Endodermal cell (in vitro differentiated cells): ENCODE measurements around the gene SELENOM. TPM values are rescaled to one million over a fixed set of nuclear protein-coding genes. Genes with fewer than 3 reads are reported as not detected.
A peak's percentile ranks its signal among the peaks of the same experiment; 100 is the strongest.

Source experiments
- DNase-seq: peaks from one replicate; pipeline ENCODE4 v3.0.0-alpha.2; 2017
- H3K27ac ChIP-seq: 2 replicates; pipeline ENCODE4 v1.5.1; 2013; ENCODE audit warnings: mild to moderate bottlenecking, low read depth, low read length, moderate library complexity
- H3K27me3 ChIP-seq: 2 replicates; pipeline ENCODE4 v1.6.1; 2013; ENCODE audit warnings: mild to moderate bottlenecking, low read length, moderate library complexity; ENCODE audit not compliant: insufficient read depth, control insufficient read depth, poor library complexity, severe bottlenecking
- H3K36me3 ChIP-seq: 2 replicates; pipeline ENCODE4 v1.7.0; 2013; ENCODE audit warnings: mild to moderate bottlenecking, low read length, moderate library complexity; ENCODE audit not compliant: control insufficient read depth, insufficient read depth
- H3K4me1 ChIP-seq: one replicate; pipeline ENCODE4 v1.7.0; 2013; ENCODE audit warnings: low read length; ENCODE audit not compliant: control insufficient read depth, insufficient read depth
- H3K4me3 ChIP-seq: 2 replicates; pipeline ENCODE4 v1.5.1; 2013; ENCODE audit warnings: mild to moderate bottlenecking, low read length, moderate library complexity
- H3K9ac ChIP-seq: 2 replicates; pipeline ENCODE4 v1.6.1; 2013; ENCODE audit warnings: mild to moderate bottlenecking, low read length, moderate library complexity; ENCODE audit not compliant: poor library complexity, severe bottlenecking; ENCODE audit errors: extremely low read depth
- H3K9me3 ChIP-seq: 2 replicates; pipeline ENCODE4 v1.6.1; 2013; ENCODE audit warnings: mild to moderate bottlenecking, low read length, moderate library complexity; ENCODE audit not compliant: control insufficient read depth
- H3K27ac Mint-ChIP-seq: 2 replicates; pipeline ENCODE4 v1.8.0; 2020; ENCODE audit warnings: mixed read lengths
- H3K27me3 Mint-ChIP-seq: 2 replicates; pipeline ENCODE4 v1.8.0; 2021; ENCODE audit warnings: mild to moderate bottlenecking, mixed read lengths; ENCODE audit not compliant: insufficient read depth
- H3K36me3 Mint-ChIP-seq: 2 replicates; pipeline ENCODE4 v1.8.0; 2020; ENCODE audit warnings: low read depth, mixed read lengths
- H3K4me1 Mint-ChIP-seq: 2 replicates; pipeline ENCODE4 v1.8.0; 2020; ENCODE audit warnings: mixed read lengths
- H3K4me3 Mint-ChIP-seq: 2 replicates; pipeline ENCODE4 v1.8.0; 2020; ENCODE audit warnings: mild to moderate bottlenecking, moderate library complexity, mixed read lengths
- H3K9me3 Mint-ChIP-seq: 2 replicates; pipeline ENCODE4 v1.8.0; 2020; ENCODE audit warnings: mild to moderate bottlenecking, mixed read lengths
- WGBS, 2 experiments: methylation state at CpG; one replicate each; pipeline versions ENCODE4 v1.1.5 to v1.1.7; 2013; ENCODE audit warnings: missing lambda C conversion rate in 2 of 2, mixed read lengths in 1 of 2; ENCODE audit not compliant: insufficient coverage in 1 of 2, insufficient read length in 1 of 2; 5-methylcytosine and 5-hydroxymethylcytosine counted together
- total RNA-seq, 2 donors: library from RNA; stranded (reverse); fragmentation: NEBNext Ultra II Directional in 1 of 2; extraction: Animal tissue kit (Norgen Biotek cat#: 25700) in 1 of 2; gene quantifications; 2 replicates in 1 of 2; 3 replicates in 1 of 2; pipeline ENCODE4 v1.2.1, GENCODE V29; 2021
- TF ChIP-seq, protein P1 (sequence below): fragments of 200-600 bp; sonication (generic); conservative IDR thresholded peaks from 2 replicates; pipeline ENCODE4 v1.5.0; 2021; ENCODE audit warnings: antibody characterized with exemption, mild to moderate bottlenecking

SELENOM gene
- total RNA-seq, 2 donors from 2014 or later = 8.0 to 10.4 TPM

DNA sequence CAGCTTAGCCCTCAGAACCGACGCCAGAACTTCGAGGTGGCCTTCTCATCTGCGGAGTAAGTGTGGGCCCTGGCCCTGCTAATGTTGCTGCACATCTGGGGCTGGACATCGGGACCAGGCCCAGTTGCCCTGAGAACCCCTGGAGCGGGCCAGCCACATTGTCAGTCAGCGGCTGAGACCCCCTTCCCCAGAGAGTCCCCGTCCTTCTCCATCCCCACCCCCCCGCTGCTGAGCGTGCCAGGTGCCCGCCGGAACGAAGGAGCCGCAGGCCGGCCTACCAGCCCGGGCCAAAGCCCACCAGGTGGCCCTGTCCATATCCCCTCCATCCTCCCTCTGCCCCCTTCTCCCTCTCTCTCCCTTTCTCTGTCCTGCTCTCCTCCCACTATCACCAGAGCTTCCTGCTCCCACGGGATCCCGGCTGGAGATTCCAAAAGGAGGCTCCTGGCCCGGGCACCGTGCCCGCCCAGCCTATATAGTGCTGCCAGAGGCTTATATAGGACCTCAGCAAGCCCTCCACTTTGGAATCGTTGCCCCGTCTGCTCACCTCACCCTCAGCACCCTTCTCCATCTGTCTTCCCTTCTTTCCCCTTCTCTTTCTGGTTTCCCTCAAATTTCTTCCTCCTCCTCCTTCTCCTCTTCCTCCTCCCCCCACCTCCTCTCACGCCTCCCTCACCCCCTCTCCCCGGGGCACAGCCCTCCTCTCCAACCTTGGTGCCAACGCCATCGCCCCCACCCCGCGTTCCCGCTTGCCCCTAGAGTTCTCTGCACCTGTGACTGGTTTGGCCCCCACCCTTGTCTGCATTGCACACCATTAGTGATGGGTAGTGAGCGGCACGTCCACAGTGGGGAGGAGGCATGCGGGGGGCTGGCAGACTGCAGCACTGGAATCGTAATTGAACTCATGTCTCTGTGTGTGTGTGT, 7.3 kb downstream of the SELENOM start:
- H3K27ac Mint-ChIP-seq = no peak overlapping the region
- TF ChIP-seq, protein P1, sequence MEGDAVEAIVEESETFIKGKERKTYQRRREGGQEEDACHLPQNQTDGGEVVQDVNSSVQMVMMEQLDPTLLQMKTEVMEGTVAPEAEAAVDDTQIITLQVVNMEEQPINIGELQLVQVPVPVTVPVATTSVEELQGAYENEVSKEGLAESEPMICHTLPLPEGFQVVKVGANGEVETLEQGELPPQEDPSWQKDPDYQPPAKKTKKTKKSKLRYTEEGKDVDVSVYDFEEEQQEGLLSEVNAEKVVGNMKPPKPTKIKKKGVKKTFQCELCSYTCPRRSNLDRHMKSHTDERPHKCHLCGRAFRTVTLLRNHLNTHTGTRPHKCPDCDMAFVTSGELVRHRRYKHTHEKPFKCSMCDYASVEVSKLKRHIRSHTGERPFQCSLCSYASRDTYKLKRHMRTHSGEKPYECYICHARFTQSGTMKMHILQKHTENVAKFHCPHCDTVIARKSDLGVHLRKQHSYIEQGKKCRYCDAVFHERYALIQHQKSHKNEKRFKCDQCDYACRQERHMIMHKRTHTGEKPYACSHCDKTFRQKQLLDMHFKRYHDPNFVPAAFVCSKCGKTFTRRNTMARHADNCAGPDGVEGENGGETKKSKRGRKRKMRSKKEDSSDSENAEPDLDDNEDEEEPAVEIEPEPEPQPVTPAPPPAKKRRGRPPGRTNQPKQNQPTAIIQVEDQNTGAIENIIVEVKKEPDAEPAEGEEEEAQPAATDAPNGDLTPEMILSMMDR = no peak
- H3K36me3 ChIP-seq = peaks cover 15% of the 10 kb centered on the region
- H3K4me3 Mint-ChIP-seq = no peak overlapping the region
- H3K4me3 ChIP-seq = no peak overlapping the region
- no peaks in the 10 kb centered on the region for H3K9me3 Mint-ChIP-seq
- H3K9me3 ChIP-seq = no peaks in the 10 kb centered on the region
- no peaks in the 10 kb centered on the region for H3K4me1 Mint-ChIP-seq
- H3K27me3 ChIP-seq = peaks cover under 1% of the 10 kb centered on the region
- H3K27me3 Mint-ChIP-seq = peaks cover 11% of the 10 kb centered on the region
- WGBS, 2 experiments = 91 to 94% methylated on average over 13 to 32 of the region's 34 CpGs
- no peak overlapping the region for H3K9ac ChIP-seq
- H3K36me3 Mint-ChIP-seq = peaks cover 13% of the 10 kb centered on the region
- no peak overlapping the region for H3K27ac ChIP-seq
- peak; percentile 39 for DNase-seq
- no peaks in the 10 kb centered on the region for H3K4me1 ChIP-seq

DNA sequence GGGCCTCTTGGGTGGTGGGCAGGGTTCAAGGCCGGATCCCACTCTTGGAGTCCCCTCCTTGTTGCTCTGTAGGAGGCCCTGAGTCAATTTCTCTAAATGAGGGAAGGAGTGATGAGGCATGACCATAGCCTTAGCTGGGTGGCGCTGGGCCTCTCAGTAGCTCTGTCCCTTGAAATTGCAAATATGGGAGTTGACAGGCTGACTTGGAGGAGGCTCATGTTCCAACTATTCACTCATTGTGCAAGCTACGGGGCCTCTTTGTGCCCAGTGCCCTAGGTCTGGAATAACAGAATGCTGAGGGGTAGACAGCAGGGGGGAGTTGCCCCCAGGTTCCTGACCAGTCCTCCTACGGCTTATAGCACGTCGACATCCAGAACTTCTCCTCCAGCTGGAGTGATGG, 8.0 kb downstream of the SELENOM start:
- no peak overlapping the region for H3K27ac Mint-ChIP-seq
- no peak overlapping the region for H3K4me3 ChIP-seq
- no peaks in the 10 kb centered on the region for H3K27me3 ChIP-seq

DNA sequence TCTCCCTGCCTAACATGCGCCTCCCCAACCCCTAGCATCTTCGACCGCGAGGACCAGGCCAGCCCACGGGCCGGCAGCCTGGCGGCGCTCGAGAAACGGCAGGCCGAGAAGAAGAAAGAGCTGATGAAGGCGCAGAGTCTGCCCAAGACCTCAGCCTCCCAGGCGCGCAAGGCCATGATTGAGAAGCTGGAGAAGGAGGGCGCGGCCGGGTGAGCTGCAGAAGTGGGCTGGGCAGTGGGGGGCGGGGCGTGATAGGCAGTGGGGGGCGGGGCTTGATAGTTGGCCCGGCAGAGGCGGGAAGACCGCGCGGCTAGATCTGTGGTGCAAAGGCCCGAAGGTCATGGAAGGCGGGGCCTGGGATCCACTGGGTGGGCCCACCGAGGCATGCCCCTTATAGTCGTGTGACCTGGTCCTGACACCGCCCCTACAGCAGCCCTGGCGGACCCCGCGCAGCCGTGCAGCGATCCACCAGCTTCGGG, 8.7 kb downstream of the SELENOM start:
- Histone ChIP-seq H3K27ac (no peak overlapping the region), H3K9ac (no peak overlapping the region), H3K9me3 (no peaks in the 10 kb centered on the region), H3K27me3 (no peaks in the 10 kb centered on the region), H3K4me1 (no peaks in the 10 kb centered on the region), H3K36me3 (peaks cover 15% of the 10 kb centered on the region), H3K4me3 (no peak overlapping the region)
- 78 to 90% methylated on average over 16 to 36 of the region's 36 CpGs for WGBS, 2 experiments
- Mint-ChIP-seq H3K9me3 (no peaks in the 10 kb centered on the region), H3K27me3 (peaks cover 2% of the 10 kb centered on the region), H3K36me3 (peaks cover 14% of the 10 kb centered on the region), H3K4me1 (no peaks in the 10 kb centered on the region), H3K27ac (no peak overlapping the region), H3K4me3 (no peak overlapping the region)
- TF ChIP-seq, protein P1 = no peak
- DNase-seq = peak; percentile 95

More for the DNA sequence above, 8.0 kb downstream of the SELENOM start:
- Histone ChIP-seq H3K27ac (no peak overlapping the region), H3K4me1 (no peaks in the 10 kb centered on the region), H3K9ac (no peak overlapping the region), H3K9me3 (no peaks in the 10 kb centered on the region), H3K36me3 (peaks cover 15% of the 10 kb centered on the region)
- H3K4me1 Mint-ChIP-seq = no peaks in the 10 kb centered on the region
- no peaks in the 10 kb centered on the region for H3K9me3 Mint-ChIP-seq
- WGBS, 2 experiments = 93 to 96% methylated on average over 6 of the region's 6 CpGs
- no peak for DNase-seq
- no peak overlapping the region for H3K4me3 Mint-ChIP-seq
- peaks cover 14% of the 10 kb centered on the region for H3K36me3 Mint-ChIP-seq
- TF ChIP-seq, protein P1 = no peak
- peaks cover 9% of the 10 kb centered on the region for H3K27me3 Mint-ChIP-seq
